NCI-H69 (cell line): Measurements from ENCODE around the gene F5.
A peak's percentile ranks its signal among the peaks of the same experiment; 100 is the strongest.
"Not testable (repeated sequence)": the region's sequence is repeated elsewhere in the genome, so short reads cannot be mapped to it uniquely, and the experiment has no call there.

ENCODE experiments used
- DNase-seq: peaks from one replicate; lab custom pipeline; 2025; lab: John Stamatoyannopoulos, UW

The F5 gene

DNA sequence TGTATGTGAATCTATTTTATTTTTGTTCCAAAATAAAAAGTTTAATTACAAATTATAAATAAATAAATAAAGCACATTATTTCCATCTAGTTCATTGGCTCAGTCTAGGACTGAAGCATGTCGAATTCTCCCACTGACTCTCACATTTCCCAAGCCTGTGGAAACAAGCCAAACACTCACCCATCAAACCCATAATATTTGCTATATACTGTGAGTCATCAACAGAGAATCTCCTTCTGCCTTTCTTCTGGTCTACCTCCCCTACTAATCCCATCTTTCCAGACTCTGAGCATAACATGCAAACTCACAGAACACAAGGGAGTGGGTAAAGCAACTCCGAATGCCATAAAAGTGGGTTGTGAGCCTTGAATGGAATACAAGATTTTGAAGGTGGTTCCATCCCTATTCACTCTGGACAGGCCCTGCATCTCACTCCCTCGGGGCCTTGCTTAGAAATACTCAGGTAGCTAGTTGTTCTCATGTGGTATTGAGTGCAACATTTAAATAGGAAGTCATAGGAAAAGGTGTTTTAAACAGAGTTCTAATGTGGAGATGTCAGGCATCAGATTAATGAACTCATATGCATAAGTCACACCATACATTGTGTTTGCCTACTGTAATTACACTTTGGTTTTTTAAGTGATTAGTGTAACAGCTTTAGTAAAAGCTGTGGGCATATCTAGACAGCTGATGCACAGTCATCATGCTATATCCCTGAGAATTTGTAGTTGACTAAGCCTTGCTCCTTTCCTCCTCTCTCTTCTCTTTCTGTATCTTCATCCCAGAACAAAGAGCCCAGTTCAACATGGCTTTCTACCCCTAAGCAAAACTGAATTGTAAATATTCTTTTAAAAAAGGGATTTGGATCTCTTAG is 47.0 kb downstream of the F5 start:
- peak; percentile 37 for DNase-seq

- DNase-seq = no peak
Observed at GRCh38 chr1:169534653-169535052, 51.6 kb downstream of the F5 start.

GRCh38 chr1:169533528-169534190 is 52.6 kb downstream of the F5 start:
- not testable (repeated sequence) for DNase-seq

DNA sequence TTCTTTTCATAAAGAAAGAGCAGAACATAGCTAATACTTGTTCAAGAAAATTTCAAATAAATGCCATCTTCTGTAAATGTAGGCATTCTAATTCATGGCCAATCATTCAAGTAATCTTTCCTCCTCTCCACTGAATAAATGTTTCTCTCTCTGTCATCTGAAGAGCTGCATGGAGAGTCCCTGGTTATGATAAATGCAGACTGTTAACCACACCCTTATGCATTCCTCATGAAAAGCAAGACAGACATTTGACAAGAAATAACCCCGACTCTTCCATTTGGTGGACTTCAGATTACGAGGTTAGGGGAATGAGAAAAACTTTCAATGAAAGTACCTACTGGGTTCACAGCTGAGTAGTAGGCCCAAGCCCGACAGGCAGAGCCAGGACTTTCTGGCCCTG is 55.8 kb downstream of the F5 start:
- DNase-seq = no peak

- no peak for DNase-seq
Observed at GRCh38 chr1:169529068-169529642, 57.1 kb downstream of the F5 start.

DNA sequence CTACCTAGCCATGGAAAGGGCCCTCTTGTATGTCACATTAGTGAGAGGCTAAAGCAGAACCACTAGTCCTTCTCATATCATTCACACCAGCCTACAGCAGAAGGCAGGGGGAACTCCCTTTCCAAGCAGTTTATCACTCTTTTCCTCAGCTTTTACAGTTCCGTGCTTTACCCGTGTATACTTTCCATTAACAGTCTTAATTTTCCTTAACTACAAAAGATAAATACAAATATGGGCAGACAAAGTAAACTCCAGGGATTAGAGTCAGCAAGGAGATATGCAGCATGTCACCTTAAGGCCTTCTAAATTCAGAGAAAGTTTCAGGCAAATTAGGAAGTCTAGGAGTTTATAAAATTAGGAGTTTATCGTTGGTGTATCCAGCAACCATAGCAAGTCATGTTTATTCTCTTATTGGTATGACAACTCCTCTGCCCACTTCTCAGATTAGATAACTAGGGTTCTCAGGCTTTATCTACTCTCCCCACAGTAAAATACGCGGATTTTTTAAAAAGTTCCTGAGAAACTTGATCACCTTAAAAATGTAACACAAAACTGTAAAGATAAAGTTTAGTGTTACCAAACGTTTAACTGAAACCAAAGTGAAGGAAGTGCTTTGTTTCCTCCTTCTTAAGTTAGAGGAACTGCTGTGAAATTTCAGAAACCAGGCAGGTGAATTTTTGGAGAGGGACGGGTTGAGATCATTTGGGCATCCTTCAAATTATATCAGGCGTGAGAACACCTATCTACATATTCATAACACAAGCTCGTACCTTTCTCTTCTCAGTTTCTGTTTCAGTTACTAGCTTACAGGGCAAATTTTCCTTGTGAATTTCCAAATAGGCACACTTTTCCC is 57.8 kb downstream of the F5 start:
- no peak for DNase-seq

DNA sequence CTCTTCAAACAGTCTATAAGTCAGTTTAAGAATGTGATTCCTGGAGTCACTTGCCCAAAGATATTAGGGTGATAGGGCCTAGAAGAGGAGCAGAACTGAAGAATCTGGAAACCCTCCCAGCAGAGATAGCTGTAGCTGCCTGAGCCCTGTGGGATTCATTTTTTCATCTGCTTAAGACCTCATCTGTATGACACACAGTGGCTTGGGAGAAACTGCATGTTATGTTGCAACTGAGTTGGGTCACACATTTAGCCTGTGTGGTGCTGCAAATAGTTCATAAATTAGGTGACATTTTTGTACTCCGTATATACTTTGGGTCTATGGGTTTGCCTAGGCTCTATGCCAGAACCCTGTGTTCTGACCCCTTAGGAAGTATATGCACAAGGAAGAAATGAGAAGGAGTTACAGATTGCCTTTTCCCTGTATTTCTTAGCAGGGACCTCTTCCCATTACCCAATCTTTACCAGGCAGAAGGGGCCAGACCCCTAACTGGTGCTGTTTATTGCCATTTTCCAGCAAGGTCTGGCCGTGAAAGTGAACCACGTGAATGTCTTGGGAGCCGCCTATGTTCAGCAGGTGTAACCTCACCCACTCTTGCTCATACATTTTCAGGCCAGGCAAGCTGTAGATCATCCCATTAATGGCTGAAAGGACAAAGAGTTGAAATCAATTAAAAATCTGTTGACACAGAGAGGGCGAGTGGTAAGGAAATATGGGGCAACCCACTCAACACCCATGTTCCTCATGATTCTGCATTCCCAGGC is 58.6 kb downstream of the F5 start:
- peak; percentile 50 for DNase-seq

- no peak for DNase-seq
Observed at GRCh38 chr1:169527001-169527400, 59.3 kb downstream of the F5 start.

DNA sequence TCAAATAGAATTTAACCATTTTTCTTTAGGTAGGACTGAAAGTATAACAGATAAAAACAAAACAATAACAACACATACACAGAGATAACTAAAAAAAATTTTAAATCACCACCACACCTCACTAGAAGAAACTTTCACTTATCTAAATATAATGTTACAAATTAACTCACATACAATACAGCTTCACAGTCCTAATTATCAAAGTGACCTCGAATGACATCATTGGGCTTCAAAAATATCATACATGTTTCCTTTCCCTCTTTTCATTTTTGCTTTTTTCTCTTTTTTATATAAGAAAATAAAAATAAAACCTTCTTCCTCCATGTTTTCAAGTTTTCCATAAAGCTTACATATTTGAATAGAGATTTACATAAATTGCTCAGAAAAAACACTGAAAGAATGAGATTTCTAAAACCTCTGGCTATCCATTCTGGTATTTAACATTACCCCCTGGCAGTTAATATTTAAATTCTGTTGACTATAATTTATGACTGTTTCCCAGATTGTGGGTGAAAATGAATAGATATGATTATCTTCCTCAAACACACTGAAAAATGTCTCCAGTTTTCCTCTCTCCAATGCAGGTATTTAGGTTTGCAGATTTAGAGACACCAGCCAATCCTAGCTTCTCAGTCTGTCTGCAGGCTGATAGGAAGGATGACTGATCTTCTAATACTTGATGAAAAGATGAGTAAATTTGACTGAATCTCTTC is 60.0 kb downstream of the F5 start:
- no peak for DNase-seq

GRCh38 chr1:169525391-169525790 is 60.9 kb downstream of the F5 start:
- DNase-seq = no peak

- no peak for DNase-seq
Observed at GRCh38 chr1:169523904-169524303, 62.4 kb downstream of the F5 start.

- no peak for DNase-seq
Observed at GRCh38 chr1:169521226-169521625, 65.1 kb downstream of the F5 start.

DNA sequence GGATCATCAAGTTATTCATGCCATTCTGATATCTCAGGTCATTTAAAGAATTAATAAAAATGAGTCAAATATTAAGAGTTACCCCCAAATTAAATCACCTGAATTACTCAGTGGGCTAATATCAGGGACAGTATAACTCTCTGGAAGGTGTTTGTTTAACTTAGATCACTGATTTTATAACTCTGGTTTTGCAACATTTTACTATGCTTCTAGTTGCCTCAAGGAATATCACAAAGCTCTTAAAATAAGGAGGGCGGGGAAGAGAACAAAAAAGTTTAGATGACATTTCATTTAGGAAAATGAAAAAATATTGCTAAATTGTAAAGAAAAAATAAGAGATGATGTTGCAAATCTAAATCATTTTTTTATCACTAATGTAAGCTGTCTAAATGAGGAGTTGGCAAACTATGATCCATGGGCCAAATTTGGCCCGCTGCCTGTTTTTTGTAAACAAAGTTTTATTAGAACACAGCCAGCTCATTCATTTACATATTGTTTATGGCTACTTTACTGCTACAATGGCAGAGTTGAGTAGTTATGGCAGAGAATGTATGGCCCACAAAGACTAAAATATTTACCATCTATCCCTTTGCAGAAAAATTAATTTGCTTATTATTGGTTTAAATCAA is 68.6 kb downstream of the F5 start:
- DNase-seq = no peak

DNA sequence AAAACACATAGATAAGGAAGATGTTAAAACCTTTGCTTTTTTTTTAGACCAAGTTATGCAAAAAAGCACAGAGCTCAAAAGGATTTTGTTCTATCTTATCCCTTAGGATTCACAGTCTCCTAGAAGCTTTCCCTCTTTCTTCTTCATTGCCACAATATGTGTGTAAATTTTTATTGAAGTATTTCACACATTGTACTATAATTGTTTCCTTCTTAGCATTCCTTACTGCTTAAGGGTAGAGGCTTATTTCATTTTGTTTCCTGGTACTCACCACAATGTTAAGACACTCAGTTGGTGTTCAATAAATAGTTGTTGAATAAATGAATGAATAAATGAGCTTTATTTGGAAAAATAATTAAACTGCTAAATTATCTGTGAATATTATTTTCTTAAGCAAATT is 70.6 kb downstream of the F5 start:
- DNase-seq = no peak

GRCh38 chr1:169514566-169515270 is 71.6 kb downstream of the F5 start:
- DNase-seq = peak; percentile 39

GRCh38 chr1:169513208-169513607 is 73.1 kb downstream of the F5 start:
- peak; percentile 31 for DNase-seq

GRCh38 chr1:169511316-169512005 is 74.8 kb downstream of the F5 start:
- DNase-seq = no peak

GRCh38 chr1:169510060-169510459 is 76.2 kb downstream of the F5 start:
- peak; percentile 58 for DNase-seq

DNA sequence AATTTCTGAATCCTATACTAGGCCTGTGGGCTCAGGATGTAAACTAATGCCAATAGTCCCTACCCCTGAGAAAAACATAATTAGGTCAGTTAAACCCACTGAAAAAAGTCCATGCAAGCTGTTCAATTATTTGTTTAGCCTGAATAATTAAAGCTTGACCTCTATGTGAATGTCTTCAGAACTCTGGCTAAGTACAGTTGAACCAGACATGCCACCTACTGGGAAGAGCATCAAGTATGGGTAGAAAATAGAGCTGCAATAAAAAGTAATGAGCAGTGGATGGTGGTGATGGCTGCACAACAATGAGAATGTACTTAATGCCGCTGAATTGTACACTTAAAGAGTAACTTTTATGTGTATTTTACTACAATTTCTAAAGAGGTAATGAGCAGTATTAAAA is 76.9 kb downstream of the F5 start:
- peak; percentile 99 for DNase-seq
